HG03103 (cell line): ENCODE results near the gene MUC2.

Source experiments
- ATAC-seq: cut with Tn5 transposase; IDR thresholded peaks from one replicate; pipeline ENCODE4 v1.9.1; 2021; ENCODE audit warnings: low read depth; ENCODE audit not compliant: unreplicated experiment

The MUC2 gene

GRCh38 chr11:1070594-1071462 lies 3.8 kb upstream of the MUC2 start:
- no peak for ATAC-seq

GRCh38 chr11:1071571-1072115 lies 3.0 kb upstream of the MUC2 start:
- ATAC-seq: no peak

- no peak for ATAC-seq
Observed at GRCh38 chr11:1072116-1072820, 2.4 kb upstream of the MUC2 start.

- ATAC-seq: no peak
Observed at GRCh38 chr11:1072821-1073231, 1.8 kb upstream of the MUC2 start.

- ATAC-seq: no peak
Observed at GRCh38 chr11:1073261-1073724, 1.4 kb upstream of the MUC2 start.

GRCh38 chr11:1073851-1074243 lies 827 bp upstream of the MUC2 start:
- ATAC-seq: no peak

GRCh38 chr11:1075341-1075911 lies 752 bp downstream of the MUC2 start:
- no peak for ATAC-seq

GRCh38 chr11:1076061-1076665 lies 1.5 kb downstream of the MUC2 start:
- no peak for ATAC-seq

GRCh38 chr11:1077033-1077416 lies 2.4 kb downstream of the MUC2 start:
- no peak for ATAC-seq

- no peak for ATAC-seq
Observed at GRCh38 chr11:1077417-1078119, 2.9 kb downstream of the MUC2 start.

- no peak for ATAC-seq
Observed at GRCh38 chr11:1078191-1078601, 3.5 kb downstream of the MUC2 start.

- no peak for ATAC-seq
Observed at GRCh38 chr11:1081601-1082311, 7.1 kb downstream of the MUC2 start.

GRCh38 chr11:1082346-1082727 lies 7.7 kb downstream of the MUC2 start:
- ATAC-seq: no peak

GRCh38 chr11:1082728-1083620 lies 8.3 kb downstream of the MUC2 start:
- ATAC-seq: no peak

GRCh38 chr11:1083621-1084551 lies 9.2 kb downstream of the MUC2 start:
- ATAC-seq: no peak

- no peak for ATAC-seq
Observed at GRCh38 chr11:1084561-1085439, 10.1 kb downstream of the MUC2 start.
